ENCODE data around the gene ABCC3. TPM values are rescaled to one million over a fixed set of nuclear protein-coding genes. Genes with fewer than 3 reads are reported as not detected.

The ABCC3 gene
- total and polyA plus RNA-seq, 2 donors: 1.8 to 3.7 TPM

- H3K4me1 ChIP-seq (ENCODE audit: control insufficient read depth in 2 of 2, insufficient read depth in 2 of 2, low read length in 2 of 2): peaks cover 0 to 4% of the 10 kb centered on the region in 2 donors
- H3K4me3 ChIP-seq (ENCODE audit: low read length in 2 of 2): no peak overlapping the region
- no peaks in the 10 kb centered on the region for H3K9me3 ChIP-seq (ENCODE audit: control insufficient read depth in 2 of 2, insufficient read depth in 1 of 2, low read length in 1 of 2)
- peaks cover 0 to 26% of the 10 kb centered on the region in 2 donors for H3K27me3 ChIP-seq (ENCODE audit: control insufficient read depth in 2 of 2, insufficient read depth in 1 of 2, low read length in 1 of 2)
- no peak for DNase-seq (ENCODE audit: low read depth in 6 of 9, low spot score in 9 of 9)
- 96% methylated on average over 24 of the region's 24 CpGs for WGBS
- H3K27ac ChIP-seq (ENCODE audit: low read depth in 1 of 2, low read length in 1 of 2): no peak overlapping the region
- H3K36me3 ChIP-seq (ENCODE audit: control insufficient read depth in 2 of 2, insufficient read depth in 2 of 2, low read length in 1 of 2): no peaks in the 10 kb centered on the region
Observed at GRCh38 chr17:50590946-50591737, 43.5 kb upstream of the ABCC3 start.

GRCh38 chr17:50593321-50593720, 41.4 kb upstream of the ABCC3 start:
- WGBS: 76% methylated on average over 10 of the region's 10 CpGs
- H3K27me3 ChIP-seq (ENCODE audit: control insufficient read depth in 2 of 2, insufficient read depth in 1 of 2, low read length in 1 of 2): peaks cover 0 to 22% of the 10 kb centered on the region in 2 donors
- no peak for DNase-seq (ENCODE audit: low read depth in 6 of 9, low spot score in 9 of 9)

GRCh38 chr17:50594128-50594823, 40.4 kb upstream of the ABCC3 start:
- Histone ChIP-seq H3K4me1 (ENCODE audit: control insufficient read depth in 2 of 2, insufficient read depth in 2 of 2, low read length in 2 of 2) (no peaks in the 10 kb centered on the region), H3K36me3 (ENCODE audit: control insufficient read depth in 2 of 2, insufficient read depth in 2 of 2, low read length in 1 of 2) (no peaks in the 10 kb centered on the region), H3K27ac (ENCODE audit: low read depth in 1 of 2, low read length in 1 of 2) (no peak overlapping the region), H3K4me3 (ENCODE audit: low read length in 2 of 2) (no peak overlapping the region), H3K27me3 (ENCODE audit: control insufficient read depth in 2 of 2, insufficient read depth in 1 of 2, low read length in 1 of 2) (peaks cover 0 to 20% of the 10 kb centered on the region in 2 donors), H3K9me3 (ENCODE audit: control insufficient read depth in 2 of 2, insufficient read depth in 1 of 2, low read length in 1 of 2) (no peaks in the 10 kb centered on the region)
- 90% methylated on average over 11 of the region's 11 CpGs for WGBS
- DNase-seq (ENCODE audit: low read depth in 6 of 9, low spot score in 9 of 9): no peak

More at GRCh38 chr17:50593321-50593720, 41.4 kb upstream of the ABCC3 start:
- Histone ChIP-seq H3K27ac (ENCODE audit: low read depth in 1 of 2, low read length in 1 of 2) (no peak overlapping the region), H3K4me3 (ENCODE audit: low read length in 2 of 2) (no peak overlapping the region), H3K9me3 (ENCODE audit: control insufficient read depth in 2 of 2, insufficient read depth in 1 of 2, low read length in 1 of 2) (no peaks in the 10 kb centered on the region), H3K36me3 (ENCODE audit: control insufficient read depth in 2 of 2, insufficient read depth in 2 of 2, low read length in 1 of 2) (no peaks in the 10 kb centered on the region), H3K4me1 (ENCODE audit: control insufficient read depth in 2 of 2, insufficient read depth in 2 of 2, low read length in 2 of 2) (peaks cover 0 to 4% of the 10 kb centered on the region in 2 donors)

GRCh38 chr17:50594892-50595291, 39.8 kb upstream of the ABCC3 start:
- Histone ChIP-seq H3K9me3 (ENCODE audit: control insufficient read depth in 2 of 2, insufficient read depth in 1 of 2, low read length in 1 of 2) (no peaks in the 10 kb centered on the region), H3K4me3 (ENCODE audit: low read length in 2 of 2) (no peak overlapping the region), H3K36me3 (ENCODE audit: control insufficient read depth in 2 of 2, insufficient read depth in 2 of 2, low read length in 1 of 2) (no peaks in the 10 kb centered on the region), H3K27me3 (ENCODE audit: control insufficient read depth in 2 of 2, insufficient read depth in 1 of 2, low read length in 1 of 2) (peaks cover 0 to 20% of the 10 kb centered on the region in 2 donors), H3K4me1 (ENCODE audit: control insufficient read depth in 2 of 2, insufficient read depth in 2 of 2, low read length in 2 of 2) (no peaks in the 10 kb centered on the region), H3K27ac (ENCODE audit: low read depth in 1 of 2, low read length in 1 of 2) (no peak overlapping the region)
- no peak for DNase-seq (ENCODE audit: low read depth in 6 of 9, low spot score in 9 of 9)
- WGBS: 95% methylated on average over 21 of the region's 21 CpGs

GRCh38 chr17:50596191-50597037, 38.3 kb upstream of the ABCC3 start:
- H3K4me3 ChIP-seq (ENCODE audit: low read length in 2 of 2): no peak overlapping the region
- 88% methylated on average over 34 of the region's 34 CpGs for WGBS
- peaks cover 0 to 20% of the 10 kb centered on the region in 2 donors for H3K27me3 ChIP-seq (ENCODE audit: control insufficient read depth in 2 of 2, insufficient read depth in 1 of 2, low read length in 1 of 2)
- H3K9me3 ChIP-seq (ENCODE audit: control insufficient read depth in 2 of 2, insufficient read depth in 1 of 2, low read length in 1 of 2): no peaks in the 10 kb centered on the region
- no peak overlapping the region for H3K27ac ChIP-seq (ENCODE audit: low read depth in 1 of 2, low read length in 1 of 2)
- no peaks in the 10 kb centered on the region for H3K36me3 ChIP-seq (ENCODE audit: control insufficient read depth in 2 of 2, insufficient read depth in 2 of 2, low read length in 1 of 2)
- no peak for DNase-seq (ENCODE audit: low read depth in 6 of 9, low spot score in 9 of 9)
- no peaks in the 10 kb centered on the region for H3K4me1 ChIP-seq (ENCODE audit: control insufficient read depth in 2 of 2, insufficient read depth in 2 of 2, low read length in 2 of 2)

GRCh38 chr17:50598487-50598886, 36.2 kb upstream of the ABCC3 start:
- 72% methylated on average over 5 of the region's 5 CpGs for WGBS
- Histone ChIP-seq H3K27ac (ENCODE audit: low read depth in 1 of 2, low read length in 1 of 2) (no peak overlapping the region), H3K27me3 (ENCODE audit: control insufficient read depth in 2 of 2, insufficient read depth in 1 of 2, low read length in 1 of 2) (peaks cover 0 to 20% of the 10 kb centered on the region in 2 donors), H3K36me3 (ENCODE audit: control insufficient read depth in 2 of 2, insufficient read depth in 2 of 2, low read length in 1 of 2) (no peaks in the 10 kb centered on the region), H3K9me3 (ENCODE audit: control insufficient read depth in 2 of 2, insufficient read depth in 1 of 2, low read length in 1 of 2) (no peaks in the 10 kb centered on the region), H3K4me3 (ENCODE audit: low read length in 2 of 2) (no peak overlapping the region), H3K4me1 (ENCODE audit: control insufficient read depth in 2 of 2, insufficient read depth in 2 of 2, low read length in 2 of 2) (no peaks in the 10 kb centered on the region)
- DNase-seq (ENCODE audit: low read depth in 6 of 9, low spot score in 9 of 9): no peak

GRCh38 chr17:50599606-50600005, 35.1 kb upstream of the ABCC3 start:
- no peak overlapping the region for H3K27ac ChIP-seq (ENCODE audit: low read depth in 1 of 2, low read length in 1 of 2)
- peaks cover 0 to 22% of the 10 kb centered on the region in 2 donors for H3K27me3 ChIP-seq (ENCODE audit: control insufficient read depth in 2 of 2, insufficient read depth in 1 of 2, low read length in 1 of 2)
- H3K4me1 ChIP-seq (ENCODE audit: control insufficient read depth in 2 of 2, insufficient read depth in 2 of 2, low read length in 2 of 2): peaks cover 0 to 6% of the 10 kb centered on the region in 2 donors
- WGBS: 97% methylated on average over 15 of the region's 15 CpGs
- no peaks in the 10 kb centered on the region for H3K9me3 ChIP-seq (ENCODE audit: control insufficient read depth in 2 of 2, insufficient read depth in 1 of 2, low read length in 1 of 2)
- H3K36me3 ChIP-seq (ENCODE audit: control insufficient read depth in 2 of 2, insufficient read depth in 2 of 2, low read length in 1 of 2): no peaks in the 10 kb centered on the region
- H3K4me3 ChIP-seq (ENCODE audit: low read length in 2 of 2): no peak overlapping the region
- DNase-seq (ENCODE audit: low read depth in 6 of 9, low spot score in 9 of 9): no peak

- Histone ChIP-seq H3K4me3 (ENCODE audit: low read length in 2 of 2) (no peak overlapping the region), H3K27ac (ENCODE audit: low read depth in 1 of 2, low read length in 1 of 2) (no peak overlapping the region), H3K4me1 (ENCODE audit: control insufficient read depth in 2 of 2, insufficient read depth in 2 of 2, low read length in 2 of 2) (peaks cover 0 to 18% of the 10 kb centered on the region in 2 donors), H3K36me3 (ENCODE audit: control insufficient read depth in 2 of 2, insufficient read depth in 2 of 2, low read length in 1 of 2) (no peaks in the 10 kb centered on the region), H3K27me3 (ENCODE audit: control insufficient read depth in 2 of 2, insufficient read depth in 1 of 2, low read length in 1 of 2) (peaks cover 0 to 30% of the 10 kb centered on the region in 2 donors), H3K9me3 (ENCODE audit: control insufficient read depth in 2 of 2, insufficient read depth in 1 of 2, low read length in 1 of 2) (no peaks in the 10 kb centered on the region)
- 94% methylated on average over 13 of the region's 13 CpGs for WGBS
- DNase-seq (ENCODE audit: low read depth in 6 of 9, low spot score in 9 of 9): no peak
Observed at GRCh38 chr17:50601823-50602375, 32.8 kb upstream of the ABCC3 start.

Data from thymus (tissue), 11 donors.